Stimulated activated CD8-positive, alpha-beta memory T cell treated with anti-CD3 and anti-CD28 coated beads, Interleukin-15, amount 100 ng/mL, for 1 hour (primary cell): ENCODE measurements around the gene SHISA4.
"Not testable (repeated sequence)": the region's sequence is repeated elsewhere in the genome, so short reads cannot be mapped to it uniquely, and the experiment has no call there.

Source experiments
- DNase-seq: peaks from one replicate; pipeline ENCODE4 v3.0.0-alpha.2; 2020; ENCODE audit warnings: low read depth

SHISA4 gene

GRCh38 chr1:201933840-201934430, 45.2 kb downstream of the SHISA4 start:
- DNase-seq, result no peak

- DNase-seq, result no peak
These were observed 49.0 kb downstream of the SHISA4 start for GRCh38 chr1:201937624-201938213.

- no peak for DNase-seq
These were observed 49.8 kb downstream of the SHISA4 start for GRCh38 chr1:201938440-201939035.

- no peak for DNase-seq
These were observed 50.5 kb downstream of the SHISA4 start for GRCh38 chr1:201939148-201939547.

- DNase-seq, result no peak
These were observed 50.9 kb downstream of the SHISA4 start for GRCh38 chr1:201939574-201939973.

GRCh38 chr1:201940316-201940715, 51.6 kb downstream of the SHISA4 start:
- not testable (repeated sequence) for DNase-seq

GRCh38 chr1:201941420-201942128, 52.9 kb downstream of the SHISA4 start:
- DNase-seq, result no peak

GRCh38 chr1:201942129-201942495, 53.4 kb downstream of the SHISA4 start:
- DNase-seq, result no peak
